Measurements from ENCODE around the gene SCIN.

- TF ChIP-seq, protein P1, sequence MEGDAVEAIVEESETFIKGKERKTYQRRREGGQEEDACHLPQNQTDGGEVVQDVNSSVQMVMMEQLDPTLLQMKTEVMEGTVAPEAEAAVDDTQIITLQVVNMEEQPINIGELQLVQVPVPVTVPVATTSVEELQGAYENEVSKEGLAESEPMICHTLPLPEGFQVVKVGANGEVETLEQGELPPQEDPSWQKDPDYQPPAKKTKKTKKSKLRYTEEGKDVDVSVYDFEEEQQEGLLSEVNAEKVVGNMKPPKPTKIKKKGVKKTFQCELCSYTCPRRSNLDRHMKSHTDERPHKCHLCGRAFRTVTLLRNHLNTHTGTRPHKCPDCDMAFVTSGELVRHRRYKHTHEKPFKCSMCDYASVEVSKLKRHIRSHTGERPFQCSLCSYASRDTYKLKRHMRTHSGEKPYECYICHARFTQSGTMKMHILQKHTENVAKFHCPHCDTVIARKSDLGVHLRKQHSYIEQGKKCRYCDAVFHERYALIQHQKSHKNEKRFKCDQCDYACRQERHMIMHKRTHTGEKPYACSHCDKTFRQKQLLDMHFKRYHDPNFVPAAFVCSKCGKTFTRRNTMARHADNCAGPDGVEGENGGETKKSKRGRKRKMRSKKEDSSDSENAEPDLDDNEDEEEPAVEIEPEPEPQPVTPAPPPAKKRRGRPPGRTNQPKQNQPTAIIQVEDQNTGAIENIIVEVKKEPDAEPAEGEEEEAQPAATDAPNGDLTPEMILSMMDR (IDR thresholded peaks at IDR 0.05), result no peak
- no peak for TF ChIP-seq POLR2AphosphoS5 (IDR thresholded peaks at IDR 0.05)
Observed at GRCh38 chr7:12567015-12567414, 3.5 kb upstream of the SCIN start.
